Measurements from ENCODE around the gene ZNF438. TPM values are rescaled to one million over a fixed set of nuclear protein-coding genes. Genes with fewer than 3 reads are reported as not detected.

Gene ZNF438
- total and polyA plus RNA-seq, 10 of the 15 experiments (the other 5 are each of a cell fraction or from before 2014, with no cell fraction given): 0.93 to 5.2 (median 1.9) TPM

DNA sequence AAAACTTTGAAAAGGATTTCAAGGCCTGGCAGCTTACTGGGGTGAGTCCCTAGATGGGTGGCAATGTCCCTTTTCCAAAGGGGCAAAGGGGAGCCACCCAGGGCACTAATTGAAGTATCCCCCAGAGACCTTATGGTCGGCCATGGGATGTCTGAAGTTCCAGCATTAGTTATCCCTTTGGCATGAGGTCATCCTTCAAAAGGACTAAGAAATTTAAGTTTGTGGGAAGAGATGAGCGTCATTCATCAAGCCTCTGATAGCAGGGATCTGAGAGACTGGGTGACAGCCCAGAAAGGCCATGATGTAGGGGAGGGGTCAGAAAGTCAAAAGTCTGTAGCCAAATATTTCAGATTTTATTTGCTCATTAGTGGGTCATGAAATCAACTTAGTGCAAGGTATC, 195.3 kb downstream of the ZNF438 start:
- no peak overlapping the region for H3K27ac ChIP-seq (ENCODE audit: control insufficient read depth, insufficient read depth)
- ATAC-seq: no peak
- no peaks in the 10 kb centered on the region for H3K36me3 ChIP-seq (ENCODE audit: control insufficient read depth in 2 of 2, insufficient read depth in 2 of 2, low read length in 1 of 2)
- no peak for FAIRE-seq
- no peaks in the 10 kb centered on the region for H3K9me3 ChIP-seq (replicated peaks; ENCODE audit: control insufficient read depth, insufficient read depth, low read length)
- CTCF ChIA-PET: no interaction called here
- POLR2A ChIA-PET: no interaction called here
- intact Hi-C loops (cut with micrococcal nuclease; ENCODE audit: unreplicated experiment): no loop called here
- no peaks in the 10 kb centered on the region for H3K79me2 ChIP-seq (ENCODE audit: control insufficient read depth, insufficient read depth, low read length)
- SMC1A ChIA-PET (ENCODE audit: uncharacterized antibody, unreplicated experiment): no interaction called here
- no peak for DNase-seq (ENCODE audit: low read depth, low spot score)
- WGBS (ENCODE audit: insufficient coverage, insufficient replicate concordance, low lambda C conversion rate, missing lambda C conversion rate): 39% methylated on average over 2 of the region's 2 CpGs
- no peak overlapping the region for H3K4me3 ChIP-seq
- H2AFZ ChIP-seq (ENCODE audit: control insufficient read depth, low read depth, low read length): no peak overlapping the region
- RAD21 ChIA-PET (ENCODE audit: unreplicated experiment): no interaction called here
- no TSS peak for BruUV-seq (replicated peaks)
- H3K27me3 ChIP-seq (replicated peaks in 1 of 2; ENCODE audit: control insufficient read depth in 2 of 2, insufficient read depth in 2 of 2, low read length in 1 of 2): no peaks in the 10 kb centered on the region
- H3K4me2 ChIP-seq (ENCODE audit: control insufficient read depth, insufficient read depth): no peak overlapping the region
- no peaks in the 10 kb centered on the region for H4K20me1 ChIP-seq (ENCODE audit: control insufficient read depth, insufficient read depth)
- H3K4me1 ChIP-seq (ENCODE audit: control insufficient read depth, insufficient read depth, low read length): no peaks in the 10 kb centered on the region
- no peak overlapping the region for H3K9ac ChIP-seq (ENCODE audit: control insufficient read depth, insufficient read depth, low read length)
- in situ Hi-C loops (cut with MboI): no loop called here
- no peak for TF ChIP-seq TCF7 (IDR thresholded peaks at IDR 0.05; ENCODE audit: borderline replicate concordance)
- TF ChIP-seq CHD1 (IDR thresholded peaks at IDR 0.05; ENCODE audit: low read depth, low read length): no peak
- TF ChIP-seq, protein P1, sequence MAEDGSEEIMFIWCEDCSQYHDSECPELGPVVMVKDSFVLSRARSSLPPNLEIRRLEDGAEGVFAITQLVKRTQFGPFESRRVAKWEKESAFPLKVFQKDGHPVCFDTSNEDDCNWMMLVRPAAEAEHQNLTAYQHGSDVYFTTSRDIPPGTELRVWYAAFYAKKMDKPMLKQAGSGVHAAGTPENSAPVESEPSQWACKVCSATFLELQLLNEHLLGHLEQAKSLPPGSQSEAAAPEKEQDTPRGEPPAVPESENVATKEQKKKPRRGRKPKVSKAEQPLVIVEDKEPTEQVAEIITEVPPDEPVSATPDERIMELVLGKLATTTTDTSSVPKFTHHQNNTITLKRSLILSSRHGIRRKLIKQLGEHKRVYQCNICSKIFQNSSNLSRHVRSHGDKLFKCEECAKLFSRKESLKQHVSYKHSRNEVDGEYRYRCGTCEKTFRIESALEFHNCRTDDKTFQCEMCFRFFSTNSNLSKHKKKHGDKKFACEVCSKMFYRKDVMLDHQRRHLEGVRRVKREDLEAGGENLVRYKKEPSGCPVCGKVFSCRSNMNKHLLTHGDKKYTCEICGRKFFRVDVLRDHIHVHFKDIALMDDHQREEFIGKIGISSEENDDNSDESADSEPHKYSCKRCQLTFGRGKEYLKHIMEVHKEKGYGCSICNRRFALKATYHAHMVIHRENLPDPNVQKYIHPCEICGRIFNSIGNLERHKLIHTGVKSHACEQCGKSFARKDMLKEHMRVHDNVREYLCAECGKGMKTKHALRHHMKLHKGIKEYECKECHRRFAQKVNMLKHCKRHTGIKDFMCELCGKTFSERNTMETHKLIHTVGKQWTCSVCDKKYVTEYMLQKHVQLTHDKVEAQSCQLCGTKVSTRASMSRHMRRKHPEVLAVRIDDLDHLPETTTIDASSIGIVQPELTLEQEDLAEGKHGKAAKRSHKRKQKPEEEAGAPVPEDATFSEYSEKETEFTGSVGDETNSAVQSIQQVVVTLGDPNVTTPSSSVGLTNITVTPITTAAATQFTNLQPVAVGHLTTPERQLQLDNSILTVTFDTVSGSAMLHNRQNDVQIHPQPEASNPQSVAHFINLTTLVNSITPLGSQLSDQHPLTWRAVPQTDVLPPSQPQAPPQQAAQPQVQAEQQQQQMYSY (CRISPR knock-in tag; IDR thresholded peaks at IDR 0.05): no peak
- no peak for TF ChIP-seq PML (IDR thresholded peaks at IDR 0.05; ENCODE audit: low read length)
- TF ChIP-seq YBX1 (IDR thresholded peaks at IDR 0.05): no peak
- TF ChIP-seq, protein P2, sequence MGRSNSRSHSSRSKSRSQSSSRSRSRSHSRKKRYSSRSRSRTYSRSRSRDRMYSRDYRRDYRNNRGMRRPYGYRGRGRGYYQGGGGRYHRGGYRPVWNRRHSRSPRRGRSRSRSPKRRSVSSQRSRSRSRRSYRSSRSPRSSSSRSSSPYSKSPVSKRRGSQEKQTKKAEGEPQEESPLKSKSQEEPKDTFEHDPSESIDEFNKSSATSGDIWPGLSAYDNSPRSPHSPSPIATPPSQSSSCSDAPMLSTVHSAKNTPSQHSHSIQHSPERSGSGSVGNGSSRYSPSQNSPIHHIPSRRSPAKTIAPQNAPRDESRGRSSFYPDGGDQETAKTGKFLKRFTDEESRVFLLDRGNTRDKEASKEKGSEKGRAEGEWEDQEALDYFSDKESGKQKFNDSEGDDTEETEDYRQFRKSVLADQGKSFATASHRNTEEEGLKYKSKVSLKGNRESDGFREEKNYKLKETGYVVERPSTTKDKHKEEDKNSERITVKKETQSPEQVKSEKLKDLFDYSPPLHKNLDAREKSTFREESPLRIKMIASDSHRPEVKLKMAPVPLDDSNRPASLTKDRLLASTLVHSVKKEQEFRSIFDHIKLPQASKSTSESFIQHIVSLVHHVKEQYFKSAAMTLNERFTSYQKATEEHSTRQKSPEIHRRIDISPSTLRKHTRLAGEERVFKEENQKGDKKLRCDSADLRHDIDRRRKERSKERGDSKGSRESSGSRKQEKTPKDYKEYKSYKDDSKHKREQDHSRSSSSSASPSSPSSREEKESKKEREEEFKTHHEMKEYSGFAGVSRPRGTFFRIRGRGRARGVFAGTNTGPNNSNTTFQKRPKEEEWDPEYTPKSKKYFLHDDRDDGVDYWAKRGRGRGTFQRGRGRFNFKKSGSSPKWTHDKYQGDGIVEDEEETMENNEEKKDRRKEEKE (IDR thresholded peaks at IDR 0.05): no peak
- no peak for TF ChIP-seq ZNF24 (IDR thresholded peaks at IDR 0.05)
- no peak for TF ChIP-seq BACH1 (IDR thresholded peaks at IDR 0.05; ENCODE audit: borderline replicate concordance)
- TF ChIP-seq RB1 (IDR thresholded peaks at IDR 0.05; ENCODE audit: borderline replicate concordance): no peak
- TF ChIP-seq SUPT20H (IDR thresholded peaks at IDR 0.05; ENCODE audit: borderline replicate concordance, control insufficient read depth, low read depth, low read length): no peak
- no peak for TF ChIP-seq POLR2AphosphoS5 (IDR thresholded peaks at IDR 0.05; ENCODE audit: low read length)
- TF ChIP-seq, protein P3, sequence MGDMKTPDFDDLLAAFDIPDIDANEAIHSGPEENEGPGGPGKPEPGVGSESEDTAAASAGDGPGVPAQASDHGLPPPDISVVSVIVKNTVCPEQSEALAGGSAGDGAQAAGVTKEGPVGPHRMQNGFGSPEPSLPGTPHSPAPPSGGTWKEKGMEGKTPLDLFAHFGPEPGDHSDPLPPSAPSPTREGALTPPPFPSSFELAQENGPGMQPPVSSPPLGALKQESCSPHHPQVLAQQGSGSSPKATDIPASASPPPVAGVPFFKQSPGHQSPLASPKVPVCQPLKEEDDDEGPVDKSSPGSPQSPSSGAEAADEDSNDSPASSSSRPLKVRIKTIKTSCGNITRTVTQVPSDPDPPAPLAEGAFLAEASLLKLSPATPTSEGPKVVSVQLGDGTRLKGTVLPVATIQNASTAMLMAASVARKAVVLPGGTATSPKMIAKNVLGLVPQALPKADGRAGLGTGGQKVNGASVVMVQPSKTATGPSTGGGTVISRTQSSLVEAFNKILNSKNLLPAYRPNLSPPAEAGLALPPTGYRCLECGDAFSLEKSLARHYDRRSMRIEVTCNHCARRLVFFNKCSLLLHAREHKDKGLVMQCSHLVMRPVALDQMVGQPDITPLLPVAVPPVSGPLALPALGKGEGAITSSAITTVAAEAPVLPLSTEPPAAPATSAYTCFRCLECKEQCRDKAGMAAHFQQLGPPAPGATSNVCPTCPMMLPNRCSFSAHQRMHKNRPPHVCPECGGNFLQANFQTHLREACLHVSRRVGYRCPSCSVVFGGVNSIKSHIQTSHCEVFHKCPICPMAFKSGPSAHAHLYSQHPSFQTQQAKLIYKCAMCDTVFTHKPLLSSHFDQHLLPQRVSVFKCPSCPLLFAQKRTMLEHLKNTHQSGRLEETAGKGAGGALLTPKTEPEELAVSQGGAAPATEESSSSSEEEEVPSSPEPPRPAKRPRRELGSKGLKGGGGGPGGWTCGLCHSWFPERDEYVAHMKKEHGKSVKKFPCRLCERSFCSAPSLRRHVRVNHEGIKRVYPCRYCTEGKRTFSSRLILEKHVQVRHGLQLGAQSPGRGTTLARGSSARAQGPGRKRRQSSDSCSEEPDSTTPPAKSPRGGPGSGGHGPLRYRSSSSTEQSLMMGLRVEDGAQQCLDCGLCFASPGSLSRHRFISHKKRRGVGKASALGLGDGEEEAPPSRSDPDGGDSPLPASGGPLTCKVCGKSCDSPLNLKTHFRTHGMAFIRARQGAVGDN (IDR thresholded peaks at IDR 0.05): no peak
- no peak for TF ChIP-seq PAX8 (IDR thresholded peaks at IDR 0.05)
